WI38 (cell line): ENCODE data around the gene NRCAM.

ENCODE experiments used
- H3K4me3 ChIP-seq: 2 replicates; pipeline ENCODE4 v1.5.1; 2011; ENCODE audit warnings: low read depth, mild to moderate bottlenecking, control low read depth, low read length
- CTCF ChIP-seq: IDR thresholded peaks from 2 replicates; pipeline ENCODE4 v1.5.1; 2012; ENCODE audit warnings: low read depth, mild to moderate bottlenecking, control low read depth, low read length

The NRCAM gene

DNA sequence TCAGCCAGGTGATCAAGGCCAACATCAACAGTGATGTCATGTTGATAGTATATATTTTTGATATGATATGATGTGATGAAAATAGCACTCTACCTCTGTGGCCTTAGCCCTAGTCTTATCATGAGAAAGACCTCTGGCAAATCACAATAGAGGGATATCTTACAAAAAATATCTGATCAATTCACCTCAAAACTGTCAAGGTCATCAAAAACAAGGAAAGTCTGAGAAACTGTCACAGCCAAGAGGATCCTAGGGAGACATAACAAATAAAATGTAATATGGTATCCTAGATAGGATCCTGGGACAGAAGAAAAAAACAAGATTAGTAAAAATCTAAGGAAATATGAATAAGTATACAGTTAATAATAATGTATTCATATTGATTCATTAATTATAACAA is 92.6 kb downstream of the NRCAM start:
- TF ChIP-seq CTCF = no peak
- no peak overlapping the region for H3K4me3 ChIP-seq

- no peak overlapping the region for H3K4me3 ChIP-seq
- no peak for TF ChIP-seq CTCF
These were observed 96.0 kb downstream of the NRCAM start for GRCh38 chr7:108360058-108360800.

DNA sequence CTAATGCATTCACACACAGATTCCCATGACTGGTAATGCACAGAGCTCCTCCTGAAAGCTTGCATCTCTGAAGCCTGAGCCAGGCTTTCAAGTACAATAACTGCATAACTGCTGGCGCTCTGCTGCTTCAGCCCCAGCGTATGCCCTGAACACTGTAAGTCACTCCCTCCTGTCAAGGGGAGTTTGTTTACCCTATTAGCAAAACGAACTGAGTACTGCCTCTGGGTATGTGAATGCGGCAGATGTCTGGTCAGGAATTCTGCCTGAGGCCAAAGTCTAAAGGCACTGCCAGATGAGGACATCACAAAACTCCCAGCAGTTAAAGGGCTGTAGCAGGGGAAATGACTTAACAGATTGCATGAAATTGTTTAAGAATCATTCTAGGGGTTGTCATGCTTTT is 97.7 kb downstream of the NRCAM start:
- no peak for TF ChIP-seq CTCF
- no peak overlapping the region for H3K4me3 ChIP-seq

DNA sequence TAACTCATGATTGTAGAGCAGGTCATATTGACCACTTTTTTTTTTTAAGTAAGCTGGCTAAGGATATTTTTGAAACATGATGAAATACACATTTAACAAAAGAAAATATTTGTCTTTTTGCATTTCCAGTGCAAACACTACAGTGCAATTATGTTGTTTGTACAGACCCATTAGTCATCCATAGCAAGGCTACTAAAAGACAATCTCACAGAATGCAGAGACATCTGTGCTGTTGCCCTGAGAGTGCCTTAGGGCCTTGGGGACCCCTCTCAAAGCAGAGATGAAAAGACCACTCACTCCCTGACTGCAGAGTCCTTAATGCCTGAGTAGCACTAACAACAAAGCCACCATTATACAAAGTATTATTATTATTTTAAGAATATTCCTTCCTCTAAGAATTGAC is 104.5 kb downstream of the NRCAM start:
- no peak overlapping the region for H3K4me3 ChIP-seq
- TF ChIP-seq CTCF = no peak

DNA sequence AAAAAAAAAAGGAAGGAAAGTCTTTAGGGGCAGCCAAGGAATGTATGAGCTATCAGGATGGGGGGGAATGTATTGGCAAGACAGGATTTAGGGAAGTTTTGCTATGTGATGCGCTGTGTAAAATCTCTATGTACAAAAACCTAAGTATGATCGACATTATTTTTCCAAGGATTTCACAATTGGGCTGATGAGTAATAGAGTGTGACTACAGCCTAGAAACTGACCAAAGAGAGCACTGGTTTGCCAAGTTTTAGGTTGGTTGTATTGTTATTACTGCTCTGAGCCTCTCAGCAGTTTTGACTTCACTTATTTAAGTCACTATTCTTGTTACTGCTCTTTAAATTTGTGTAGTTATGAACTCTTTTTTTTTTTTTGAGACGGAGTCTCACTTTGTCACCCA is 107.3 kb downstream of the NRCAM start:
- TF ChIP-seq CTCF = no peak

DNA sequence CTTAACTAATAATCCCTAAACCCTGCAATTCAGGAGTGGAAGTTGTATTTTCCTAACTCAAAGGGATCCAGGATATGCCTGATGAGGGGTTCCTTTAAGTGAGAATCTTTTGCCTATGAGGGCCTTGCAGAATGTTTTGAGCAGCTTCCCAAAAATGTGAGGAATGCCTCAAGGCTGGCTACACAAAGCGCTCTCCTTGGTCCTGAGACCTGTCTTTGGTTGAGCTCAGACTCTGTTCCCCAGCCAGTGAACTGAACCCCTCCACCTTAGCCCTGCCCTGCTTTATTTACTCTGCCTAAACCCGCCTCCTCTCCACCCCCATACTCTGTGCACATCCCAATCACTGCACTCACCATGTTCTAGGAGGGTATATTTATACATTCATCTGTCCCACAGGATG is 108.6 kb downstream of the NRCAM start:
- TF ChIP-seq CTCF = no peak
- H3K4me3 ChIP-seq = no peak overlapping the region

More for the DNA sequence above, 107.3 kb downstream of the NRCAM start:
- no peak overlapping the region for H3K4me3 ChIP-seq

DNA sequence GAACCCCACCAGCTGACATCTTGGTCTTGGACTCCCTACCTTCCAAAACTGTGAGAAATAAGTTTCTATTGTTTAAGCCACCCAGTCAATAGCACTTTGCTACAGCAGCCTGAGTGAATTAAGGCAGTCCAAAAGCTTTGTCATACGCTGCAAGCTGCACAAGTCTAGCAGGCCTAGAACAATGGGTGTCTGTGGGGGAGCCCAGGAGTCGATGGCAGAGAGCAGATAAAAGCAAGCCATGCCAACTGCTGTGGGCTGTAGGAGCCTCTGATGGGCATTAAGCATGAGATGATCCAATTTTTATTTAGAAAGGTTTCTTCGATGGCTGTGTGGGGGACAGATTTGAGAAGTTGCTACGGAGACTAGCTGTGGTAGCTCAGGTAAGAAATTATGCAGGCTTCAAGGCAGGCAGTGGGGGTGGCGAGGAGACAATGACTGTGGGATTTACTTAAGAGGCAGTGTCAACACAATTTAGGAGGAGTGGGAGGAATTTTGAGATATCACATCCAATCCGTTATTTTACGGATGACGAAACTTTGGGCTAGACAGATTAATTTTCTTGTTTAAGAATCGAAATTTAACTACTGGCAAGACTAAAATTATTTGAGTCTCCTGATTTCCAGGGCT is 110.4 kb downstream of the NRCAM start:
- no peak for TF ChIP-seq CTCF
- no peak overlapping the region for H3K4me3 ChIP-seq
